ENCODE measurements around the gene CTR9.

The CTR9 gene

GRCh38 chr11:10750838-10751580 lies at the start of gene CTR9:
Gene CTR9 (plus strand): TSS chr11:10751246. CDS start chr11:10751413, 167 bp downstream.
- DNase-seq = peak; percentile 92

GRCh38 chr11:10701982-10702381 lies 49.1 kb upstream of the CTR9 start:
- DNase-seq = no peak

DNA sequence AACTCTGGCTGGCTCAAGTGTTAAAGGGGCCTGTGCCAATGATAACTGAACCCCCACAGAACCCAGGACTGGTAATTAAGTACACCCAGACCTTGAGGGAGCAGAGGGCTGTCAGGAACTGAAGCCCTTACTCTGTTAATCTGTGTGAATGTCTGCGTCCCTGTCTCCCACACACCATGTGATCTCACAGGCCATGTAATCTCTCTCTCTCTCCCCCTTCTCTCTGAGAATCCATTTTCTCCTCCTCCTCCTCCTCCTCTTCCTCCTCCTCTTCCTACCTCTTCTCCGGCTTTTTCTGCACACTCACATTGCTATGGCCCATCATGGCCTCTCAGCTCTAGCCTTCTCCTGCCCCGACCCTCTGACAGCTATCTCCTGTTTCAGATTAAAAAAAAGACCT lies 42.9 kb upstream of the CTR9 start:
- DNase-seq = no peak

DNA sequence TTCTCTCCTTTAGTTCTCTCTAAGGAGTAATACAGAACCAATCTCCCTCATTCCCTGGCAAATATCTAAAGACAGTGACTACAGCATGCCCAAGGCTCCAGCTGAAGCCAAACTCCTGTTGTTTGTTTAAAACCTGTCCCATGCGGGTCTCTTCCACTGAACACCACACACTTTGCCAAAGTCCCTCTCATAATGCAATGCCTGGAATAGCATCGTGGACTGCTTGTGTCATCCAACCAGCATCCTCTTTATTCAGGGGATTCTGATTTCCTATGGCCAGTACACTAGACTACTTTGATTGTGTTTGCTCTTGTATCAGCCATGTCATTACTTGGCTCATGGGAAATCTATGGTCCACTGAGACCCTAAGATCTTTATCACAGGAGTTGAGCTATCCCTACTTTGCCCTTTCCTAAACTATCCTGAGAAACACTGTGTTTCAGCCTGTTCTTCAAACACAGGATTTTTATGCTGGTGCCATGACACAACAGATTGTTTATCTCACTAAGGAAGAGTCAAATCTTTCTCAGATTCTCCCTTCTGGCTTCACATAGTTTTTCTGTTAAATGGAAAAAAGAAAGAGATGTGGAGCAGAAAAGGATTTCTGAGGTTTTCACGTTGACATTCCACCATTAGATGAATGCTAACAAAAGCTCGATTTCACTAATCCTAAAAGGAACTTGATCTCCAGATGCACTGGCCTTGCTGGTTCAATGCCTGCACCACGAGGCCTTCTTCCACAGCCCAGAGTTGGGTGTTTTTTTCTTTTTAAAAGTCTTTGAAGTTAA lies 41.6 kb upstream of the CTR9 start:
- no peak for DNase-seq

DNA sequence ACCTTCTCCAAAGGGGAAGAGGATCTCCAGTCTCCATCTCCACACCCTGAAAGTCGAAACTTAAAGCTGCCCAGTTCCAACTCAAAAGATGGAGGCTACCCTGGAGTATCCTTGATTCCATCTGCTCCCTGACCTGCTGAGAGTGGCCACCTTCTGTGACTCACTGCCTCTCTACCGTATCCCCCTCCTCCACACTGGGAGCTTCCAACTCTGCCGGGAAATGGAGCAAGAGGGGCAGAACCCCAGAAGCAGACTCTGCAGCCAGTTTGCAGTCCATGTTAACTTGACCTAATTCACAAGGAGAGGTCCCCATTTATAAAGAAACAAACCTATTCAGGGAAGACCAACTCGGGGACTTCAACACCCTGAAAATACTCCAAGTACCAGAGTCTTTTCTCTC lies 35.5 kb upstream of the CTR9 start:
- DNase-seq = no peak

- DNase-seq = no peak
Observed at GRCh38 chr11:10716122-10716521, 34.9 kb upstream of the CTR9 start.

GRCh38 chr11:10716543-10717259 lies 34.3 kb upstream of the CTR9 start:
- no peak for DNase-seq

GRCh38 chr11:10719616-10720015 lies 31.4 kb upstream of the CTR9 start:
- no peak for DNase-seq

- no peak for DNase-seq
Observed at GRCh38 chr11:10720881-10721376, 30.1 kb upstream of the CTR9 start.

DNA sequence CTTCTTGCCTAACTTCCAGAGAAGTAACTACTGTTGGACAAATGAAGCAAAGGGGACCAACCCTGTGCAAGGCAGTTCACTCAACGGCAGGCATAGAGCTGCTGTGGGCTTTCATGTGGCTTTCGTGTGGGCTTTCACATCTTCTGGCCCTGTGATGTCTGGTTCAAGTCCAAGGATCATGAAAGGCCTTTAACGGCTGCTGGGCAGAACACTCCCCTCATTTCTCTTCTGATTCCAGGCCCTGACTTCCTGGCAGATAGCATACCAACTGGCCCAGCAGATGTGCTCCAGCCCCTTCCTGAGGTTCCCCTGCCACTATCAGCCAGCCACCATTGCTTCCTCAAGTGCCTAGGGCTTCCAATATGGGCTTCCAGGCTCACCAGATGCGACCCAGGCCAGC lies 28.7 kb upstream of the CTR9 start:
- no peak for DNase-seq

DNA sequence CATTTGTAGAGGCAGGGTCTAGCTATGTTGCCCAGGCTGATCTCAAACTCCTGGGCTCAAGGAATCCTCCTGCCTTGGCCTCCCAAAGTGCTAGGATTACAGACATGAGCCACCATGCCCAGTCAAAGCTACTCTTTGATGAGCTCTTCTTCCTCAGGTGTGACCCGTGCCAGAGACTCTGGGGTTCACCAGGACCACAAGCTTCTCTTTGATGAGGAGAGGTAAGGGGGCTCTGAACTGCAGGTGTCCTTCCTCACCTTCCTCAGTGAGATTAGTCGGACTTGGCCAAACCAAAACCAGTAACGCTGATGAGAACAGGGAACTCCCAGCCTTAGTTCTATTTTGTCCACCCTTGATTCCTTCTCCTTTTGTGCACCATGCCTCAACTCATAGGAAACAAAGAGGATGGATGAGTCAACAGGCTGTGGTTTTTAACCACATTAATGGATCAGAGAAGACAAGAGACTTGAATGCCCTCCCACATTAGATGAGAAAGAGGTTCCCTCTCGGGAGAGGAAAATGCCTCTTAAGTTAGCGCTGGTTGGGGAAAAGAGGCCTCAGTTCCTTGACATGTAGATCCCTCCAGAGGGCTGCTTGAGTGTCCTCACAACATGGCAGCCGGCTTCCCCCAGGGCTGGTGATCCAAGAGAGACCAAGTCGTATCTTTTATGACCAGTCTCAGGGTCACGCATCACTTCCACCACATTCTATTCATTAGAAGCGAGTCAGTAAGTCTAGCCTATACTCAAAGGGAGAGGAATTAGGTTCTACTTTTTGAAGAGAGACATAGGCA lies 25.7 kb upstream of the CTR9 start:
- no peak for DNase-seq

DNA sequence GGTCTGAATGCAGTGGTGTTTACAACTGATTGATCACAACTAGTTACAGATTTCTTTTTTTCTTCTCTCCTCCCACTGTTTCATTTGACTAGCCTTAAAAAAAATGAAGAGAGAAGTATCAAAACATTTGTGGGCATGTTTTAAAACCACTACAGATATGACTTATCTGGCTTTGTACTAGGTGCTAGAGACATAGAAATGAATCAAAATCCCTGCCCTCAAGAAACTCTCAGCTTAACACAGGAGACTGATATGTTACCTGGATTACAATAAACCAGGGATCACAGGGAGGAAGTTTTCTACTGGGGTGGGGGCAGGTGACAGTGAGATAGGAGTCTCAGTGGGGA lies 25.2 kb upstream of the CTR9 start:
- no peak for DNase-seq

DNA sequence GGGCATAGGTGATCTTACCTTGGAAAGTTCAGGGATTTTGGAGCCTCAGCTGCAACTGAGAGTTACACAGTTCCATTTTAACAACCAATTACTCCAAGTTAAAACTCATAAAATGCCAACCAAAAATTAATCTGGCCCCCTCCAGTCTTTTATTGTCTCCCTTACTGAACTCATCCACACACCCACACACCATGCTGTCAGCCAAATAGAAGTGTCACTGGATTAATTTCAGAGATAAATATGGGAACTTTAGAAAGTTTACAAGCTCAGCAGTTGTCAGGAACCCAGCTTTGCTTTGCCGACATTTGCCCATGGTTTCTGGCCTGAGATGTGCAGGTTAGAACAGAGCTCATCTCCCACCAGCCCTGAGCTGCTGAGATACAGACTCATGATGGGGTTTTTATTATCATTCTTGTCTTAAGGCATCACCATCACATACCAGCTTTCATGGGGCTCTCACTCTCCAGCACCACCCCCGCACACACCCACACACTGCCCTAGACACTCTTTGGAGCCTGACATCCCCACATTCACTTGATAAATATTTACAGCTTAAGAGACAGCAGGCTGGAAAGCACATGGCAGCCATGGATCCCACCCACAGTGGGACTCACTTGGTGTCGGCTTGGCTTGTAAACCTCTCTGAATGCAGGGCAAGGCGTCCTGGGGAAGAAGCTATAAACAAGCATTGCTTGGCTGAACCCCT lies 23.7 kb upstream of the CTR9 start:
- DNase-seq = no peak

DNA sequence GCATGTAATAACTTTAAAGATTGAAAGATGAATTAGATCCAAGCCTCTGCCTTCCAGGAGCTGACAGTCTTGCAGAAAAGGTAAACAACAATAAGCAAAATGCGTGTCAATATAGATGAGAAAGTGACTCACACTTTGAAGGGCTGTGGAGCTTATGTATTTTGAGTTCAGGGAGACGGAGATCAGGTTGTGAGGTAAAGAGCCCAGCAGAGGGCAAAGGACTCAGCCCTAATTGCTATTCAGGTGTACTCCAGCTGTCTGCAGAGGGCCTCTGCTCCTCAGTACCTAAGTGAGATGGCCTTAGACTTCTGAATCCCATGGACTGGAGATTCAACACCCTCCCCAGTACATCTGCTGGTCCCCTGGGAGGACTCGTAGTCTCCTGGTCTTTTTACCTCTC lies 22.9 kb upstream of the CTR9 start:
- no peak for DNase-seq

DNA sequence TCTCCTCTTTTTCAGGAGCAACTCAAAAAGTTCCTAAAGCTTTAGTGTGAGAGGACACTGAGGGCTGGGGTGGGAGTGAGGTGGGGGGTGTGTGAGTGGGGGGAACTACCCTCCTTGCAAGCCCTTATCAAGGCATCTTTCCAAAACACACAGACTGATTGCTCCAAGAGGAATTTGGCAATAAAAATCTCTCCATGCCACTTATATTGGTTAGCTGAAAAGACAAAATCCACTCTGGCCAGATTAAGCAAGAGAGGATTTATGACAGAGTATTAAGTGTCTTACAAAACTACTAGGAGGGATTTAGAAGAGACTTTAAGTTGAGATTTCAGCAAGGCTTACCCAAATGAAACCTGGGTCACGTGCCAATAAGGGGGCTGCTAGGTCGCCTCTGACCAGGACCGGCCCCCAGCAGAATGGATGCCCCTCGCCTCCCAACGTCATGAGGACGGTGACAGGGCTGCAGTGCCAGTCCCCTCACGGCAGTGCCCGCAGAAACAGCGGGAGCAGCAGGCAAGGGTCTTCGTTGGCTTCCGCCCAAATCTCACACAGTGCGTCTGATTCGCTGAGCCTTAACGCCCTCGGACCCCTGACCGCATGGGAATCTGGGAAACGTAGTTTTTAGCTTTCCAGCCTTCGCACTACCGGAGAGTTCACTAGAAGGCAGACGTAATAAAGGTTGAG lies 22.1 kb upstream of the CTR9 start:
- no peak for DNase-seq

GRCh38 chr11:10730151-10730550 lies 20.9 kb upstream of the CTR9 start:
- no peak for DNase-seq

DNA sequence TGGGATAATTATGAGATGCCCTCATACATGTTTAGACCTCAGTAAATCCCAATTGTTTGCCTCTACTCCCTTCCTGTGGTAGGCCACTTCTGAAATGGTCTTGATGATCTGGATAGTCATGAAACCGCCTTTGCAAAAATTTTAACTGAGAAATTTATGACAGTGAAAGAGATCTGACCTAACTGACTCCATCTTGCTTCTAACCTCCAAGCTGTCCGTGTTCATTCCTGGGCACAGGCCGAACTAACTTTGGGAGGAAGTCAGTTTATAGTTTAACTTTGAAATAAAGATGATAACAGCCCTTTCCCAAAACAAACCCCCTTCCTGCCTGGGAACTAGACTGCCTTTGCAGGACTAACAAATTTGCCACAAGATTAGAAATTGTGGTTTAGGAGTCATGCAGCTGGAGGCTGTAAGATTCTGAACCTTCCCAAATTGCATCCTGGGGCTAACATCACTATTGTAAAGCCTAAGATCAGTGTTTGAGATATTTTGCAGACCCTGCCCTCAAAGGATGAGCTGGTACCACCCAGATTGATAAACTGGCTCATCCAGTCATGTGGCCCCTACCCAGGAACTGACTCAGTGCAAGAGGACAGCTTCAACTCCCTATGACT lies 19.9 kb upstream of the CTR9 start:
- DNase-seq = no peak

GRCh38 chr11:10735481-10736475 lies 15.3 kb upstream of the CTR9 start:
- DNase-seq = peak; percentile 88

- DNase-seq = peak; percentile 46
Observed at GRCh38 chr11:10742460-10743208, 8.4 kb upstream of the CTR9 start.
